HG03521 (cell line): ENCODE results near the gene ZFHX2.

Experiments used
- ATAC-seq: cut with Tn5 transposase; IDR thresholded peaks from one replicate; pipeline ENCODE4 v1.9.1; 2021; ENCODE audit warnings: mild to moderate bottlenecking, moderate library complexity; ENCODE audit not compliant: unreplicated experiment

Gene ZFHX2

DNA sequence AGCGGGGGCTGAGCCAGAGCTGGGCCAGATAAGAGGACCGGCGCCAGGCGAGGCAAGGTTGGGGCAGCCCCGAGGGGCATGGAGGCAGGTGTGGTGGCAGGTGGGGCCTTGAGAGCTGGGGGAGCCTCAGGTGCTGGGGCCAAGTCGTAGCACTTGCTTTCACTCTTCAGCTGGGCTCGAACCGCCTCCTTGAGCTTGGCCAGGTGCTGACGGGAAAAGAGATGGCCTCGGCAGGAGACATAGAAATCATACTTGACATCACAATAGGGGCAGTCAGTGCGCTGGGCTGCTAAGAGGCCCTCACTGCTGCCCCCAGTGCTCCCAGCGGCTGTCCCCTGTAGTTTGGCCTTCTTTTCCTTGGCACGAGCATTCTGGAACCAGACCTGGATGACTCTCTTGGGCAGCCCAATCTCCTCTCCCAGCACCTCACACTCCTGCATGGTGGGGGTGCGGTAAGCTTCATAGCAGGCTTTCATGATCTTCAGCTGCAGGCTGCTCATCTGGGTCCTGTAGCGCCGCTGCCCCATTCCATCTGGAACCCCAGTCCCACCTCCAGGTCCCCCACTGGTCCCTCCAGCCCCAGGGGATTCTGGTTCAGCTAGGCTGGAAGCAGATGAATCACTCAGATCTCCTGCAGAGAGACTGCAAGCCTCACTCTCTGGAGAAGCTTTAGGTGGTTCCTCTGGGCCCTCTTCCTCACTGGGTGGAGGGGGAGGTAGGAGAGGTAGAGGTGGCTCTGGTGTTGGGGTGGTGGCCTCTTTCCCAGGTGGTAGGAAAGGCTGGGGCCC, 28.1 kb downstream of the ZFHX2 start:
- no peak for ATAC-seq

DNA sequence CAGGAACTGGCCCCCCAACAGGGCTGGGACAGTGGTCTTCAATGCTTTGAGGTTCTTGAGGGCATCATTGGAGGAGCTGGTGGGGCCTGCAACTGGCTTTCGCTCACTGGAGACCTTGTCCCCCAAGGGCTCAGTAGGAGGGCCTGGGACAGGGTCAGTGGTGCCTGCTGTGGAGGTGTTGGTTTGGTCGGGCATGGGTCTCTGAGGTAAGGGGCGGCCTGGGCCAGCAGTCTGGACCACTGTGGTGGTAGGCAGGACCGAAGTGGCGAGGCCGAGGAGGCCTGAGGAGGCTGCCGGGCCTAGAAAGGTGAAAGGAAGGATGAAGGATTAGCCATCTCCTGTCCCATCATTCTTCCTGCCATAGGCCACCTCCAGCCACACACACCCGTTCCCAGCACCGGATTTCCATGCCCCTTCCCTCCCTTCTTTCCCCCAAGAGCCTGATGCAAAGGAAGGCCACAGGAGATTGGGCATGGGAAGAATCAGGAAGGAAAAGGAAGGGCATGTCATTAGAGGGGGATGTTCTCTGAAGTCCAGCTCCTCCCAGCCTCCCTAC, 28.8 kb downstream of the ZFHX2 start:
- no peak for ATAC-seq

DNA sequence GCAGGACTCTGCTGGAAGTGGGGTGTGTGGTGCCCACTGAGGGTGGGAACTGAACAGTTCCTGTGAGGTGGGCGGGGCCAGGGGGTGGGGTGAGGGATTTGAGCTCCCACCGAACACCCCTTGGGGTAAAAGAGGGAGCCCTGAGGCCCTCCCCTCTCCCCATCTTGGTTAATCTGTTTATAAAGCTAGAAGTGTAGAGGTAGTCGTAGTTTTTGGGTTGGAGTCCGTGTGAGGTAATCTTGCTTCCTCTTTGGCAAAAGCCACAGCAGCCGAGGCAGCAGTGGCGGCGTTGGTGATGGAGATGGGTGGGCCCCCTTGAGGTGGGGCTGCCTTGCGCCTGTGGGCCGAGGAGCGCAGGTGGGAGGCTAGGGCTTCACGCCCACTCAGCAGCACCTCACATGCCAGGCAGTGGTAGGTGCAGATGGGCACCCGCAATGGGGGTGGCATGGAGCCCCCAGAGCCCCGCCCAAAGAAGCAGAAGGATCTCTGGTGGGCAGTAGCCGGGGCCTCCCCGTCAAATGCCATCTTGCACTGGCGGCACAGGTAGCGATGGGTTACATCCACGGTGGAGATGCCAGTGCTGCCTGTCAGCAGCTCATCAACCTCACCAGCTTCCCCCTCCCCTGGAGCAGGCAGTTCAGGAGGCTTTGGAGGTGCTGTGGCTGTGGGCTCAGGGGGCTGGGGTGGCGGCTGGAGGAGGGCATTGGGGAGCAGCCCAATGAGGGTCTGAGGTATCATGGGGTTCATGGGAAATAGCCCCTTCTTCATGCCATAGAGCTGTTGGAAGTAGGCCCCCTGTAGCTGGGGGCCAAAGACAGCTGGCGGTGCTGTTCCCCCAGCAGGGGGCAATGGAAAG, 29.6 kb downstream of the ZFHX2 start:
- ATAC-seq = no peak

DNA sequence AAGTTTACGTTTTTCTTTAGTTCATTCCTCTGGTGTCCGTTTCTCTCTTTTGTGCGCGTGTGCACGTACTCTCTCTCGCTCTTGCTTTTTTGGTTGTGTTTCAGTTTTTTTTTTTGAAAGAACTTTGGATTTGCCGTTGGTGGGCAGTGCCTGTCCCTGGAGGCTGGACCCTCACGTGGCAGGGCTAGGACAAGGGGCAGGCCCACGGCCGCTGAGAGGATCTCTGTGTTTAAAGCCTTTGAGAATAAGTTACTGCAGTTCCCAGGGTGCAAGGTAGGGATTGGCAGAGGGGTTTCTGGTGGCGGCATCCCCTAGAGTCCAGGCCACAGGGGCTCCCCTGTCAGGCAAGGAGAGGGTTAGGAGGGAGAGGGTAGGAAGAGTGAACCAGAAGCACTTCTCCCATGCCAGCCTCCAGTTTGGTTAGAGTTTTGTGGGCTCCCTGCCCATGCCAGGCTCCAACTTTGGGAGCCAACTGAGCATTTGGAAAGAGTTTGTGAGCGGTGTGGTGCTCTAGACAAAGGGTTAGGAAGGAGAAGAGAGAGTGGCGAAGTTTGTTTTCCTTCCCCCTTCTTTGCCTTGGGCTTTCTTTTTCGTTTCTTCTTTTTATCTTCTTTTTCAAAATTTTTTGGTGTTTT, 30.5 kb downstream of the ZFHX2 start:
- ATAC-seq = no peak

DNA sequence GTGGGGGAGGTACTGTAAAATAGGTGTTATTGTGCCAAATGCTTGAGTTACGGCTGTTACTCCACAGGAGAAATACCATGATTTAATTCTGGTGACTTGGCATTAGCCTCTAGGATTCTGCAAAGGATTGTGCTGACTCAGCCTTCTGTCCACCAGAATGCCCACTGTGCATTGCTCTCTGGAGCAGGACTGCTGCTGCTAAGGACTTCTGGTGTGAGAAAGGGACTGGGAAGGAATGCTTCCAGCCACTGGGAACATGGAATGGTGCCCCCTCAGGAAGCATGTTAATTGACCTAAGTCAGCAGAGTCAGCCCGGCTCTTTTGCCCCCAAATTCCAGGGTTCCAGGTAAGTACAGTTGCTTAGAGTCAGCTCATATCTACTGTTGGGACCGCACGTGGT, 32.9 kb downstream of the ZFHX2 start:
- ATAC-seq = no peak

DNA sequence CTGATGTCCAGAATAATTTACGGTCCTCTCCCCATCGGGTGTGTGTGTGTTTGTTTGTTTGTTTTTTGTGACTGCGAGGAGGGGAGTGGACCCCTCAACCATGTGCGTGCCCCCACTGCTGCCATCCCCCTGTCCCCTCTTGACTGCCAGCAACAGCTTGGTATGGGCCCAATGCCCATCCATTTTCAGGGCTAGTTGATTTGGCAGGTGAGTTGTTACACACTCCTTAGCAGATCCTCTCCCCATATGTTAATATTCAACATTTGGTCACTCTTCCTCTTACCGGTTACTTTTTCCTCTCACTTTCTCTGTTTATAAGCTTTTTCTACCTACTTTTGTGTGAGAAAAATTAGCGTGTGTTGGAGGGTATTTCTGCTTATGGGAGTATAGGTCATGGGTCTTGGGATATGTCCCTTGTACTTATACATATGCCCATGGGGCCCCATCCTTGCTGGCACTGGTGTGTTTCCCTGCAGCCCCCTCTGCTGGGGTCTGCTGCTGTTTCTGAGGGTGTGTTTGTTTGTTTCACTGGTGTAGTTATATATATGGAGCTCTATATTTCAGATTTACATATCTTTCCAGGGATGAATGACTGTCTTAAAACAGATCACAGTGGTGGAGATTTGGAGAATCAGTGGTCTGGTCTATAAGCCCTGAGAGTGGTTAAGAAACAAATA, 33.8 kb downstream of the ZFHX2 start:
- no peak for ATAC-seq

DNA sequence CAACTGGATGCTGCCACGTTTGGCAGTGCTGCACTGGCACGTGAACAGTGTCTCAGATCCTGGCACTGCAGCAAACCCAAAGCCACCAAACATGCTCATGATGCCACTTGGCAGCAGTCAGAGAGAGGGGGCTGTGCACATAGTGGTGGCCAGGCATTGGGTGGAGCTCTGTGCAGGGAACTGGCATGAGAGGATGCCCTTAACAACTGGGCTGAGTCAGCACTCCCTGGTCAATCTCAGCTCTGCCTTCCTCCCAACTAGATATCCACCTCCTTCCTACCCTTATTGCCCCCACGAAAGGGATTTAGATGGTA, 37.0 kb downstream of the ZFHX2 start:
- ATAC-seq = no peak

DNA sequence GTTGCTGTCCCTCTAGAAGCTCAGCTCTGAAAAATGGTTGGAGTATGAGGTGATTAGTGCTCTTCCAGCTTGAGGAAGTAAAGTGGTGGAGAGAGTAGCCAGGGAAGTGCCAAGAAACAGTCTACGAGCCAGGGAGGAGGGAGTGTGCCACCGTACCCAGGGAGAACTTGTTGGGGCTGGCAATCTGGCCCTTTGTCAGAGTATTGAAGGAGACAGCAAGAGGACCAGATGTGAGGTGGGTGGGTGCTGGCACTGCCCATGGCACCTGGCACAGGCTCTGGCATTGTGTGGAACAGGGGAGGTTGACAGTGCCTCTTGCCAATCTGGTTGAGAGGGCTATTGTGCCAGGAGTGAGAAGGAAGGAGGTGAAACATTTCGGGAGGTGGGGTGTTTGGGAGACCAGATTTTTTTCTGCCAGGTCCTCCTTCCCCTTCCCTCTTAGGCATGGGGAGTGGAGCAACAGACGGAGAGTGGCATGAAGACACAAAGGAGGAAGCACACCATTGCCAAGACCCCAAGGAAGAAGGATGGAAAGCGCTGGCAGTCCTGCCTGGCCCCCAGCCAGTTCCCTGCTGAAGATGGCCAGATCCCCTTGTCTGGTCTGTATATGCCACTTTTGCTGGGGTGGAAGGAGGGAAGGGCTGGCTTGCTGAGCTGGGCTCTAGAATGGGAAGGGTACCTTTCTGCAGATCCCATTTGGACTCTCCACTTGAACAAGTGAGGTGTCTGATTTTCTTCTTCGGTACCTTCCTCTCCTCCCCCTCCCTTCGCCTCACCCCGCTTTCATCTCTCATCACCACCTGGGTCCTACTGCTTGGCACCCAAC, 37.5 kb downstream of the ZFHX2 start:
- ATAC-seq = no peak

DNA sequence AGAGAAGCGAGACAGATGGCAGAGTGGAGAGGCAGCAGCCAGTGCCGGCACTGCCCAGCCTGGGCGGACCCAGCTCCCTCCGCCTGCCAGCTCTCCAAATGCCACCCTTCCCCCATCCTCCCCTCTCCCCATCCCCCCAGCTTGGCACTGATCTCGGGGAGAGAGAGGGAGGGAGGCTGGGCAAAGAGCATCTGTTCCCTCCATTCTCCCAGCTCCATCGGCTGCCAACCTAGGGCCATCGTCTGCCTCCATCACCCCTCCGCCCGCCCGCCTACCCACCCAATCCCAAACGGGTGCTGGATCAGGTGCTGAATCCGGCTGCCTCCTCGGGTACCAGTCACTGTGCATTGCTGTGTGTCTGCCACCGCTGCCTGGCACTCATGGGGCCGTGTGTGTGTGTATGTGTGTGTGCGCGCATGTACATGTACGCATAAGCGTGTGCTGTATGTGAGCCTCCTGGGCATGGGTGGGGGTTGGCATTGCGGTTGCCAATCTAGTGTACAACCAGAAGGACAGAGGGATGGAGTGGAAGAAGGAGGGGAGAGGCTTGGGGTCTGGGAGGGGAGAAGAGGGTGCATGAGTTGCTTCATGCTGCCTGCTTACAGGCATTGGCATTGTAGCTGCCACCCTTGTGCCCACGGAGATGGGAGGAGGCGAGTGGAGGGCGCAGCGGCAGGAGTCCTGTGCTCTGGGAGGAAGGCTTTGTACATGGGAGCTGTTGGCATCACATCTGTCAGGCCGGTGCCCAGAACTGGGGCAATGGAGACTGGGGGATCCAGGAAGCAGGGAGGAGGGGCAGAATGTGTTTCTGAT, 38.4 kb downstream of the ZFHX2 start:
- no peak for ATAC-seq

DNA sequence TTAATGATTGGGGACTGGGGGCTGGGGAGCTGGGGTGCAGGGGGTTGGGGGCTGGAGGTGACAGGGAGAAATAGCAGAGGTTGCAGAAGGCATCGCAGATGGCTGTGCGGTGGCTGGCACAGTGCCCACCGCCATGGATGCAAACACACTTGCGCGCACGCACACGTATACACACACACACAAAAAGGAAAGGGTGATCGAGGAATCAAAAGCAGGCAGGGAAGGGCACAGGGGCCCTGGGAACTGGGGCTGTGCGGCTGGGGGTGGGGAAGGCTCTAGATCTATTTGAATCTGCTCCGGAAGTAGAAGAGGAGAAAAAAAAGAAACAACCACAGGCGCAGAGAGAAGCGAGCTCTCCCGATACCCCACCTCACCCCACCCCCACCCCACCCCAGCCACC, 39.4 kb downstream of the ZFHX2 start:
- no peak for ATAC-seq

DNA sequence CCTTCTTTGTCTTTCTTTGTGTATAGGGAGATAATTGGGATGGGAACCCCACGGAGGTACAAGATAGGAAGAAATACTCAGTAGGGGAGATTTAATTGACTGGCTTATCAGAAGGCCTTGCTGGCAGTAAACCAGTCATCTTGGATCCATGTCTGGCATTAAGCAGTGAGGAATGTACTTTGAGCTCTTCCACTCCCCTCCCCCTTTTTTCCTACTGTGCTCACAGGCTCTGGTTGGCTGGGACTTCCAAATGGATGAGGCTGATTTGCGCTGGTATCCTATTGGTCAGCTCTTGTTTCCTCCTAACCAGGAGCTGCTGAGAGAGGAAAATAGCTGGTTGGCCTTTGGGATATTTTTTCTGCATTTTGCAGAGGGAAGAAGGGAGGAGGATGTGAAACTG, 57.3 kb downstream of the ZFHX2 start:
- ATAC-seq = no peak

DNA sequence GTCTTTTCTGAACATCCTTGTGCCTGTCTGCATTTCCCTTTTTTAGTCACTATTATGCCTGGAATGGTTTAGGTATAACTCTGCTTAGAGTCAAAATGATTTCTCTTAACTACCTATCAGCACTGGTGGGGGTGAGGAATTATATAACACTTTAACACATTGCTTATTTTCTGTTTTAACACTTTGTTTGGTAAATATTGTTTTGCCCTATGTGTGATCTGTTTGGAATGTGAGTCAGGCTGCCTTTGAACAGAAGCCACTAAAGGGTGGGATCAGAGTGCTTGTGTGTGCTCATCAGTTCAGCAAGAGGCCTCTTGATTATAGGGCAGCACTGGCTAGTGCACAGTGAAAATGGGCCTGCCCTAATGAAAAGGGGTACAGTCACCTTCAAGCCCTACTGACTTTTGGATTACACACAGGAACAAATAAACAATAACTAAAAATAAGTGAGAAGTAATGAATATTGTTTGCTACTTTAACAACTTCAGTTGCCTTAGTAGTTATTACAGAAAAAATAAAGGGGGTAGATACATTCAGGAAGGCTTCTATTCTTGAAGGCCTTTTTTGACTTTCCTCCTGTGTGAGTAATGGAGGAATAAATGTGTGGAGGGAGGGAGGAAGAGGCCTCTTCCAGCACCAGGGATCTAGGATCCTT, 58.8 kb downstream of the ZFHX2 start:
- ATAC-seq = no peak

DNA sequence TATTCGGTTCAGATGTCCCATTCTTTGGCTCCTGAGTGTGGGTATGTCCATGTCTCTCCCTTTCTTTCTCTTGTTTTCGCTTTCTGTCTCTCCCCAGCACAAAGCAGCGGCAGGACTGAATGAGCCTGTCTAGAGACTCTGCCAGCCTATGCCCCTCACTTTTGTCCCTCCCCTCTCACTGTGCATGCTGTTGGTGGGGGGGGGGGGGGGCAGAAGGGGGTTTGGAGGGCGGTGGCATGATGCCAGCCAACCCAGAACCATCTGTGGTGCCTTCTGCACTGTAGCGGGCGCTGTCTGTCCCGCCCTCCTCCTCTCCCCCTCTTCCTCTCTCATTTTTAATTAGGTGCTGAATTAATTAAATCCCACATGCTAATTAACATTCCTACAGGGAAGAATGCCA, 64.3 kb downstream of the ZFHX2 start:
- no peak for ATAC-seq

DNA sequence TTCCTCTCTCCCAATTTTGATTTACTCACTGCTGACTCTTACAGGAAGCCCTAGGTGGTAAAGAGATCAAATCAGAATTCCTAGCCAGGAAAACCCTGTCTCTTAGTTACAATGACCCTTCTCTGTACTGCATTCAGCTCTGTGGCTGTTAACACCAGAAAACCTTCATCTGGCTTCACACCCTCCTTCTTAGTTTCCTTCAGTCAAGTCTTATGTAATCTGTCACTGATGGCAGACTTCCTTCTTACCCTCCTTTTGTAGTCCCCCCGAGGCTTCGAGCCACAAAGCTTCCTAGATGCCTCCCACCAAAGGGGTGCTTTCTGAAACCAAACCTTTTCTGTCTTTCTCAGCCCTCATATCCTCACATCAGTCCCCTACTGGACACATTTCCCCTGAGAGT, 65.5 kb downstream of the ZFHX2 start:
- ATAC-seq = no peak

DNA sequence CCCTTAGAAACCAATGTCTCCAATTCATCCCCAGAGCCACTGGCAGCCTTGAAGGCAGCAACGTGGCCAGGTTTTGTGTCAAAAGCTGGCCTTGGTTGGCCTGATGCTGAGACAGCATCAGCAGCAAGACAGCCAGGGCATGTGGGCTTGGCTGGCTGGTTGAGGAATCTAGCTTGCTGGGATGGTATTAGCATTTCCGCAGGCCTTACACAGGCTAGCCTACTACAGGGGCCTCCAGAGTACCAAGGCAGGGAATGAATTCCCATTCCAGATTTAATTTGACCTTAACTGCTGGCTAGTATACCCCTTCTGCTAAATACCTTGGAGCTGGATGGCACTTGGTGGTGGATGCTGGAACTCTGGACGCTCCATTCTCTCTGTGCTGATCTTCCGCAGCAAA, 66.2 kb downstream of the ZFHX2 start:
- ATAC-seq = no peak

DNA sequence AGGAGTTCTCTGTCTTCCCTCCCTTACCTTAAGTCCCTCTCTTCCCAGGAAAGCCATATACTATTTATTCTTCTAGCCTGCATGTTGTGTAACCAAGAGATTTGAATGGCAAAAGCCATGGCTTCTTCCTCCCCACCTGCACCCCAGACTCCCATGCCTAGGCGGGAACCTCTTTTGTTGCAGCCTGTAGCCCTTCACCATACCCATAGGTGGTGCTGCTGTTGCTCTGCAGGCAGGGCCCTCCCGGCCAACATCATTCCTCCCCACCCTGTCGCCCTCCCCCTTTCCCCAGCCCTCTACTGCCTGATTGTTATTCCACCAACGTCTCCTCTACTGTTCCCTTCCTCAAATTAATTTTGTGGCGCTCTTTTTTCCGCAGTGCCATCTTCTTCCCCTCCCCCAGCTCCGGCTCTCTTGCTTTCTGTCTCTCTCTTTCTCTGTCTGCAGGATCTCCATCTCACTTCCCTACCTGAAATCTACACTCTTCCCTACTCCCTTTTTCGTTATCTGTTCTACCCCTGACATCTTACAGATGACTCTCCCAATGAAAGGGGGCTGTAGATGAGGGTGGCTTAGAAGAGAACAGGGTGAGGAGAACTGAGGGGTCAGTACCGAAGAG, 68.2 kb downstream of the ZFHX2 start:
- ATAC-seq = no peak

DNA sequence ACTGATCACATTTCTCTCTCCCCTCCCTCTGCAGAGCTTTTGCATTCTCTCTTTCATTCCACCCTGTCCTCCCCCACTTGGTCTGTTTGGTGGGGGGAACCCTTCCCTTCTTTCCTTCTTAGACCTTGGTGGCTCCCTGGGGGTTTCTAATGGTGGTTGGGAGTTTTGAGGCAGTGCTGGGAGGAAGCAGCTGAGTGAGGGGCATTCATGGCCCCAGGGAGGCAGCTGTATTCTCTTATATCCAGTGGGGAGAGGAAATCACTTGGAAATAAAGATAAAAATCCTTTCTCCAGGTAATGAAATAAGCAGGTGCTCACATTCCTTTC, 68.8 kb downstream of the ZFHX2 start:
- ATAC-seq = no peak

DNA sequence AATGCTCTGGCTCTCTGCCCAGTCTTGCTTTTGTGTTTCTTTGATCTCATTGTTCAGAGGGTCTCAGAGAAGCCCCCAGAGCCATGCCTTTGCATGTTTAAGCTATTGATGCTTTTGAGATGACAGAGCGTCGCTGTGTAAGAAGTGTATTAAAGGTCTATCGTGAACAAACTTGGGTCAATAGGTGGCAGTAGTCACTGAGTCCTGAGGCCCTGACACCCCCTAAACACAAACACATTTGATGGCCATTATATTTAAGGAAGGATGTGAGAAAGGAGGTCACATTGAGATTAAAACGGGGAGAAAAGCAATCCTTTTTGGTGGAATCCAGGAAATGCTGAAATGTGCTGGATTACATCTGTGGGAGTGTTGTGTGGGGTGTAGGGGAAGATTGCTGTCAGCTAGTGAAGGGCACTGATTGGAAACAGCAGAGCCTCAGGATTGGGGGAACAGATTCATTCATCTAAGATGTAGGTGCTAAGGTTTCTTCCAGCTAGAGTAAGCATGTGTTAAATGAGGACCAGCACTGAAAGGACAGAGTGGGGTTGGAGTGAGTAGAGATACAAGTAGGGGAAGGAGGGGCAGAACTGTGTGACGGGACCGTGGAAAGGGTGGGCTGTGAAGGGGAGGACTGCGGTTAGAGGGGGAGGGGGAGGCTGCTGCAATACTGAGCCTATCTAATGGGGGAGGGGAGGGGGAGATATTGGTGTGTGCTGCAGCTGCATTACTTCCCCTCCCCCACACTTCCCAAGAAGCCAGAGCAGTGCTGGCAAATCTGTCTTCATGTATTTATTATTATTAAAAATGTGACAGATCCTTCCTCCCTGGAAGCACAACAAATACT, 69.4 kb downstream of the ZFHX2 start:
- no peak for ATAC-seq
